ENCODE data around the gene ERGIC1.

ERGIC1 gene

GRCh38 chr5:172999372-172999973 is 165.4 kb downstream of the ERGIC1 start:
- no peak for DNase-seq

- no peak for DNase-seq
Measured at GRCh38 chr5:172999974-173000373, 165.9 kb downstream of the ERGIC1 start.

- DNase-seq: no peak
Measured at GRCh38 chr5:173001229-173001841, 167.3 kb downstream of the ERGIC1 start.

Measured in activated CD4-positive, alpha-beta T cell treated with anti-CD3 and anti-CD28 coated beads for 1 hour (primary cell).